Peyer's patch (tissue), 4 donors: Measurements from ENCODE around the gene HIGD2B. TPM values are rescaled to one million over a fixed set of nuclear protein-coding genes. Genes with fewer than 3 reads are reported as not detected.
"Not testable (repeated sequence)": the region's sequence is repeated elsewhere in the genome, so short reads cannot be mapped to it uniquely, and the experiment has no call there.

ENCODE experiments used
- DNase-seq, 3 donors: peaks; one replicate each; pipeline ENCODE4 v3.0.0-alpha.2; 2017 to 2019
- H3K27ac ChIP-seq, 4 donors: fragments of 200-600 bp; sonication (generic); one replicate each; pipeline ENCODE4 v1.5.1; 2016 to 2019
- H3K27me3 ChIP-seq, 2 donors: fragments of 200-600 bp; sonication (generic); one replicate each; pipeline ENCODE4 v1.5.1; 2019
- H3K36me3 ChIP-seq, 3 donors: fragments of 200-600 bp; sonication (generic); one replicate each; pipeline ENCODE4 v1.5.1; 2016 to 2019
- H3K4me1 ChIP-seq, 4 donors: fragments of 200-600 bp; sonication (generic); one replicate each; pipeline ENCODE4 v1.5.1; 2016 to 2019
- H3K4me3 ChIP-seq, 4 donors: fragments of 200-600 bp; sonication (generic); 1 replicate in 3 of 4; 2 replicates in 1 of 4; pipeline ENCODE4 v1.5.1; 2016 to 2019; ENCODE audit warnings: mild to moderate bottlenecking in 1 of 4
- H3K9me3 ChIP-seq, 4 donors: fragments of 200-600 bp; sonication (generic); one replicate each; pipeline ENCODE4 v1.5.1; 2016 to 2019; ENCODE audit warnings: mild to moderate bottlenecking in 1 of 4
- small RNA-seq, 2 donors: library from RNA; depleted of rRNA; stranded (forward); fragments of <200 nt; gene quantifications; one replicate each; pipeline ENCODE3, GENCODE V24; 2016
- total RNA-seq, 4 donors: library from RNA; depleted of rRNA; stranded (reverse); fragments of >200 nt; gene quantifications; one replicate each; pipeline ENCODE4 v1.1.0, GENCODE V29; 2016
- TF ChIP-seq, protein P1 (sequence below), 6 experiments: fragments of 450-650 bp in 4 of 6; fragments of 200-600 bp in 2 of 6; sonication (generic) in 1 of 6; IDR thresholded peaks; one replicate each; pipeline ENCODE4 v1.5.1; 2017 to 2019; ENCODE audit warnings: antibody characterized with exemption in 6 of 6, mild to moderate bottlenecking in 3 of 6, moderate library complexity in 1 of 6

The HIGD2B gene
- total RNA-seq, 4 donors from 2014 or later, result not detected

DNA sequence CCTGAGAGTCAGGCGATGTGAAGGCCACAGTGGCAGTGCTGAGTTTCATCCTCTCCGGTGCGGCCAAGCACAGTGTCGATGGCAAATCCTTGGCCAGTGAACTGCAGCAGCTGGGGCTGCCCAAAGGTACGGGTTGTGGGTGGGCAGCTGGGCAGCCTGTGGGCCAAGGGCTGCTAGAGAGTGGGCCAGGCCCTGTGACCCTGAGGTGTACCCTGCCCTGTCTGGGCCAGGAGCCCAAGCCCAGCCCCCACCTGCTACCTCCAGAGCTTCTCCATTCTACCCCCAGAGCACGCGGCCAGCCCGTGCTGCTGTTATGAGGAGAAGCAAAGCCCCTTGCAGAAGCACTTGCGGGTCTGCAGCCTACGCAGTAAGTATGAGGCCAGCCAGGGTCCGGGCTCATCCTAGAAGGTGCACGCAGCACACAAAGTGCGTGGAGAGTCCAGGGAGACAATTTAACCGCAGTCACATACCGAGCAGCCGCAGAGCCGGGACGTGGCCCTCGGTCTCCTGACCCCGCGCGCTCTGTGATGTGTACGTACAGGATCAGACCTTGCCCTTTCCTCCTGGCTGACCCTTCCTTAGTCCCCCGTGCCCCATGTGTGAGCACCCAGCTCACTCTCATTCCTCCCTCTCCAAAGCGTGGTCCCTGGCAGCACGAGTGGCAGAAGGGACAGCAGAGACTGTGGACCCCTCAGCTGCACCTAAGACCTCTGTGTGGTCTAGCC lies 46.1 kb downstream of the HIGD2B start:
- not testable (repeated sequence) for H3K27me3 ChIP-seq, H3K4me3 ChIP-seq, H3K4me1 ChIP-seq, DNase-seq, H3K36me3 ChIP-seq, H3K27ac ChIP-seq, H3K9me3 ChIP-seq

DNA sequence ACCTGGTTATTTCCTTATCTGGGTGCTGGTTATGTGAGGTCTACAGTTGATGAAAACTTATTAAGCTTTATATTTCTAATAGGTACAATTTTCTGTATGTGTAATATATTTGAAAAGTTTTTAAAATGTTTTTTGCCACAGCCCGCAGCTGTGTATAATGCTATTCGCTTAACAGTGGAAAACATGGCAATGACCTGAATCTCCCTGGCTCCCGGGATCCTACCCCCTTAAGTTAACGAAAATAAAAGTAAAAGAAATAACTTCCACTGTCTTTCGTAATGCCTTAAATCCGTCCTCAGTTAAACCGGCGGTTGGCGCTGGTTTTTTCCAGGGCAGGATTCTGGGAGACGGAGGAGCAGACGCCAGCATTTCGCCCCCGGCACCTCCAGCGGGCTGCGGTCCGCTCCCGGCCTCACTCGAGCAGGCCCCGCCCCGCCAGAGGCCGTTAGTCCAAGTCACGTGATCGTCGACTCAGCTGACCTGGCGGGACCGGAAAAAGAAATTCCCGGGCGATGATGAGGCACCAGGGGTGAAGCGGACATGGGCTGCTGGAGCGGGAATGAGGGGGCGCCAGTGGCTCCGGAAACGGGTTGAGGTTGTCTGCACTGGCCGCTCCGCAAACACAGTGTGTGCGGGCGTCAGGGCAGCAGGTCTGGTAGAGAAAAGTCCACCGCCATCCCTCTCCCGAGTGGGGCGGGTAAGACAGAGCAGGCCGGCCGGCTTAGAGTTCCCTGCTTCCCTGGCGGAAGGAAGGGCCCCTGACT lies 49.3 kb downstream of the HIGD2B start:
- DNase-seq, result peak; percentile 47 to 87 (median 86)
- not testable (repeated sequence) for H3K27me3 ChIP-seq, H3K9me3 ChIP-seq, H3K36me3 ChIP-seq, H3K4me1 ChIP-seq
- peak overlapping the region in 3 of 4 donors; percentile 29 to 47 (median 46) for H3K4me3 ChIP-seq
- peak overlapping the region in 1 of 4 donors; percentile 35 for H3K27ac ChIP-seq

DNA sequence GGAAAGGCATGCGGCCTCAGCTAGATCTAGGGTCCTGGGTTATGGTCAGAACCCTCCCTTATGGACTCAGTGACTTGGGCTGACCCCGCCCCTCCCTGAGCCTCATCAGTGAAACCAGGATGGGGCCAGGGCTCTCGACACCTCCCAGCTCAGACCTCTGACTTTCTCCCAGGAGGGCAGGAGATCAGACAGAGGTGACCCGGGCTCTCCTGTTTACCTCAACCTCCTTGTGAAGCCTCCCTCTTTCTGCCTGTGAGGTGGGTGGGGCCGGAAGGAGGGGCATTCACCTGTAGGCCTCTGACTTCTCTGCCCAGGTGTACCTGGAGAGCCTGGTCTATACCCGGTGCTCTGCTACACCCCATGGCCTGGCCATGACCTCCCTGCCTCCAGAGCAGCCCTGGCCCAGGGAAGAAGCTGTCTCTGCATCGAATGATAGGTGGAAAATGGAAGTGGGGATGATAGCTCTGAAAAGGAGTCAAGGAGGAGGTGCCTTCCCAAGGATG lies 56.9 kb downstream of the HIGD2B start:
- H3K27me3 ChIP-seq, H3K36me3 ChIP-seq, H3K27ac ChIP-seq, H3K4me1 ChIP-seq, DNase-seq, H3K4me3 ChIP-seq, H3K9me3 ChIP-seq: not testable (repeated sequence)

DNA sequence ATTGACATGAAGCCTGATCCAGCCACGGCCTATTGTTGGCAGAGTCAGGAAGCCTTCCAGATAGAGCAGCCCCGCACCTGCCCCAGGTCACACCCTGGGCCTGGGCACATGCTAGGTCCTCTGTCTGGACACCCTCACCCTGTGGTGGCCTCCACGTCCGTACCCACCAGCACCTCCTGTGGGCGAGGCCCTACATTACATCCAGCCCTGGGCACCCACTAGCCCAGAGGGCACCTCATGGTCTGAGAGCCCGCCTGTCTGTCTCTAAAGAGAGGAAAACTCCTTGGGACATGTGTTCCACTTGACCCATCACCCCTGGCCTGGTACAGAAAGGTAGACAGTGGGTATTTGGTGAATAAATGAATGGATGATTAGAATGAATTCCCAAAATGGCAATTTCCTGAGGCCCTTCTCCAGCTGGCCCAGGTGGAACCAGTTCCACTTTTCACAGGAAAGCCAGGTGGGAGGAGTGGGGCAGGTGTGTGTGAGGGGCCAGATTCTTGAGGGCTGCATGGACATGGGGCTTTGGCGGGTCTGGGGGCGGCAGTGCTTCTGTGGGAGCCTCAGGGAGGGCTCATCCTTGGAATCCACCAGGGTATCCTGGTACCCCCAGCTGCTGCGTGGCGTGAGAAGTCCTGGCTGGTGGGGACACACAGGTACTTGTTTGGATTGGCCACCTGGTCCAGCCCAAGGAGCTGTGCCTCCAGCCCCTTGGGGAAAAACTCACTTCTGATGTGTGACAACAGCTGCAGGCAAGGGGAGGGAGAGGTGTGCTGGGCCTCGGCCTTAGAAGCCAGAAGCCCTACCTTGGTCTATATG lies 57.5 kb downstream of the HIGD2B start:
- H3K36me3 ChIP-seq, H3K9me3 ChIP-seq, H3K4me1 ChIP-seq, H3K27ac ChIP-seq, H3K4me3 ChIP-seq, DNase-seq, H3K27me3 ChIP-seq: not testable (repeated sequence)
- TF ChIP-seq, protein P1, sequence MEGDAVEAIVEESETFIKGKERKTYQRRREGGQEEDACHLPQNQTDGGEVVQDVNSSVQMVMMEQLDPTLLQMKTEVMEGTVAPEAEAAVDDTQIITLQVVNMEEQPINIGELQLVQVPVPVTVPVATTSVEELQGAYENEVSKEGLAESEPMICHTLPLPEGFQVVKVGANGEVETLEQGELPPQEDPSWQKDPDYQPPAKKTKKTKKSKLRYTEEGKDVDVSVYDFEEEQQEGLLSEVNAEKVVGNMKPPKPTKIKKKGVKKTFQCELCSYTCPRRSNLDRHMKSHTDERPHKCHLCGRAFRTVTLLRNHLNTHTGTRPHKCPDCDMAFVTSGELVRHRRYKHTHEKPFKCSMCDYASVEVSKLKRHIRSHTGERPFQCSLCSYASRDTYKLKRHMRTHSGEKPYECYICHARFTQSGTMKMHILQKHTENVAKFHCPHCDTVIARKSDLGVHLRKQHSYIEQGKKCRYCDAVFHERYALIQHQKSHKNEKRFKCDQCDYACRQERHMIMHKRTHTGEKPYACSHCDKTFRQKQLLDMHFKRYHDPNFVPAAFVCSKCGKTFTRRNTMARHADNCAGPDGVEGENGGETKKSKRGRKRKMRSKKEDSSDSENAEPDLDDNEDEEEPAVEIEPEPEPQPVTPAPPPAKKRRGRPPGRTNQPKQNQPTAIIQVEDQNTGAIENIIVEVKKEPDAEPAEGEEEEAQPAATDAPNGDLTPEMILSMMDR (IDR thresholded peaks at IDR 0.05), result peak in 1 of 6 experiments; percentile 4

DNA sequence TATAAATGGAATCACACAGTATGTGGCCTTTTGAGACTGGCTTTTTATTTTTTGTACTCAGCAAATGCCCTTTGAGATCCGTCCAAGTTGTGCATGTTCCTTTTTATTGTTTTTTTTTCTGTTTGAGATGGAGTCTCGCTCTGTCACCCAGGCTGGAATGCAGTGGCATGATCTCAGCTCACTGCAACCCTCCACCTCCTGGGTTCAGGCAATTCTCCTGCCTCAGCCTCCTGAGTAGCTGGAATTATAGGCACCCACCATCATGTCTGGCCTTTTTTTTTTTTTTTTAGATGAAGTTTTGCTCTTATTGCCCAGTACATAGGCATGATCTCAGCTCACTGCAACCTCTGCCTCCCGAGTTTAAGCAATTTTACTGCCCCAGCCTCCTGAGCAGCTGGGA lies 59.8 kb downstream of the HIGD2B start:
- not testable (repeated sequence) for H3K27ac ChIP-seq, H3K27me3 ChIP-seq, H3K4me1 ChIP-seq, DNase-seq, H3K9me3 ChIP-seq, H3K36me3 ChIP-seq, H3K4me3 ChIP-seq

Small RNAs within 50 kb of the gene (small RNA-seq; reads per million reads assigned to genes)
- 0 reads per million in 2 donors for gene RN7SL853P

Other genes with a start within 250 kb of the HIGD2B start
- gene ARIH1, start 211.9 kb downstream of the HIGD2B start, total RNA-seq, result 10 to 100 TPM; 42.3 to 81.7 (median 52.3) TPM
- gene GOLGA6B, start 31.5 kb downstream of the HIGD2B start, total RNA-seq, result not detected
- gene BBS4, start within 50 bp of the HIGD2B start, total RNA-seq, result 10 to 100 TPM; 13.8 to 37.3 (median 24.7) TPM
- gene ADPGK, start 97.6 kb upstream of the HIGD2B start, total RNA-seq, result 10 to 100 TPM; 53.2 to 94.1 (median 69.7) TPM